Measurements from ENCODE around the gene UTF1. TPM values are rescaled to one million over a fixed set of nuclear protein-coding genes. Genes with fewer than 3 reads are reported as not detected.
A peak's percentile ranks its signal among the peaks of the same experiment; 100 is the strongest.

Gene UTF1
- total RNA-seq, 4 donors from 2014 or later: not detected

- H3K36me3 ChIP-seq: no peaks in the 10 kb centered on the region
Observed at GRCh38 chr10:133253361-133253955, 23.4 kb downstream of the UTF1 start.

GRCh38 chr10:133254421-133255120 lies 24.6 kb downstream of the UTF1 start:
- Histone ChIP-seq H3K27ac (no peak overlapping the region), H3K36me3 (no peaks in the 10 kb centered on the region), H3K4me1 (no peaks in the 10 kb centered on the region), H3K4me3 (no peak overlapping the region), H3K9me3 (no peaks in the 10 kb centered on the region), H3K27me3 (no peaks in the 10 kb centered on the region)
- TF ChIP-seq POLR2A (IDR thresholded peaks at IDR 0.05) (no peak), CTCF (IDR thresholded peaks at IDR 0.05) (no peak)
- no peak for DNase-seq
- intact Hi-C loops (cut with DNase I; ENCODE audit: low total_unique reads): no loop called here

More at GRCh38 chr10:133253361-133253955, 23.4 kb downstream of the UTF1 start:
- no peaks in the 10 kb centered on the region for H3K27me3 ChIP-seq
- no peak overlapping the region for H3K27ac ChIP-seq
- H3K4me3 ChIP-seq: no peak overlapping the region
- no peaks in the 10 kb centered on the region for H3K4me1 ChIP-seq
- intact Hi-C loops (cut with DNase I; ENCODE audit: low total_unique reads): no loop called here
- TF ChIP-seq POLR2A (IDR thresholded peaks at IDR 0.05): no peak
- no peak for TF ChIP-seq CTCF (IDR thresholded peaks at IDR 0.05)
- no peaks in the 10 kb centered on the region for H3K9me3 ChIP-seq
- no peak for DNase-seq

GRCh38 chr10:133255323-133255722 lies 25.3 kb downstream of the UTF1 start:
- H3K4me3 ChIP-seq: no peak overlapping the region
- H3K27ac ChIP-seq: no peak overlapping the region
- no peak for DNase-seq
- H3K9me3 ChIP-seq: no peaks in the 10 kb centered on the region
- H3K27me3 ChIP-seq: no peaks in the 10 kb centered on the region
- H3K4me1 ChIP-seq: no peaks in the 10 kb centered on the region
- no peak for TF ChIP-seq CTCF (IDR thresholded peaks at IDR 0.05)
- TF ChIP-seq POLR2A (IDR thresholded peaks at IDR 0.05): no peak
- no peaks in the 10 kb centered on the region for H3K36me3 ChIP-seq
- intact Hi-C loops (cut with DNase I; ENCODE audit: low total_unique reads): no loop called here

- Histone ChIP-seq H3K27me3 (no peaks in the 10 kb centered on the region), H3K36me3 (no peaks in the 10 kb centered on the region), H3K4me3 (peak overlapping the region; percentile 6 to 17), H3K27ac (no peak overlapping the region), H3K9me3 (no peaks in the 10 kb centered on the region), H3K4me1 (peaks cover 0 to 5% of the 10 kb centered on the region in 2 donors)
- TF ChIP-seq CTCF (IDR thresholded peaks at IDR 0.05) (peak; percentile 4 to 38 (median 24)), POLR2A (IDR thresholded peaks at IDR 0.05) (no peak)
- intact Hi-C loops (cut with DNase I; ENCODE audit: low total_unique reads): no loop called here
- DNase-seq: peak; percentile 42 to 48
Observed at GRCh38 chr10:133257489-133258065, 27.6 kb downstream of the UTF1 start.

Measured in uterus (tissue), 4 donors.